ENCODE measurements around the gene CYP2W1.

DNA sequence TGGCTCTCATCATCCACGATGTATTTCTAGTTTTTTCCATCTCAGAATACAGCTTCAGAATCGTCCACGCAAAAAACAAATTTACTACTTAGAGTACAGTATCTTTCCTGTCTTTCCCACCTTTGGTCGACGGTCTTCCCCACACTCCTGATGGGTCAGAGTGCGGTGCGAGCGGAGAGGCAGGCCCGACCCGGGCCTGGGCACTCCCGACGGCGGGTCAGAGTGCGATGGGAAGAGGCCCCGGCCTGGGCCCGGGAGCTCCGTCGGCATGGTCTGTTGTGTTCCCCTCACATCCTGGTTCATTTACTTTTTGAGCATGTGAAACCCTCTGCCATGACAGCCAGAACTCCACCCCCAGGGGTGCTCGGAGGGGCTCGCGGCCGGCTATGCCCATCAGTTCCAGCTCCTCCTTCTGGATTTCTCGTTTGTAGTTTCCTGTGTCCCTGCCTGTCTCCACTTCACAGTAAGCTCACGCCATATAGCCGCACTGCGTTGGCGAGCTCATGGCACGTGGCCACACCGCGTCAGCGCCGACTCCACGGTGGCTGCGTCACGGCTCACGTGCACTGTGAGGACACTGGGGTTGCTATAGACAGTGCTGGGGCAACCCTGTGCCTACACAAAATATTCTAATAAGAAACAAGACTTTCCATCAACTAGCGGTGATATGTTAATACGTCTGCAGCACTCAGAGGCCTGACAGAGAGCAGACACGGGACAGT is 15.5 kb upstream of the CYP2W1 start:
- TF ChIP-seq POLR2A (IDR thresholded peaks at IDR 0.05; ENCODE audit: low read depth, low read length): no peak
- TF ChIP-seq, protein P1, sequence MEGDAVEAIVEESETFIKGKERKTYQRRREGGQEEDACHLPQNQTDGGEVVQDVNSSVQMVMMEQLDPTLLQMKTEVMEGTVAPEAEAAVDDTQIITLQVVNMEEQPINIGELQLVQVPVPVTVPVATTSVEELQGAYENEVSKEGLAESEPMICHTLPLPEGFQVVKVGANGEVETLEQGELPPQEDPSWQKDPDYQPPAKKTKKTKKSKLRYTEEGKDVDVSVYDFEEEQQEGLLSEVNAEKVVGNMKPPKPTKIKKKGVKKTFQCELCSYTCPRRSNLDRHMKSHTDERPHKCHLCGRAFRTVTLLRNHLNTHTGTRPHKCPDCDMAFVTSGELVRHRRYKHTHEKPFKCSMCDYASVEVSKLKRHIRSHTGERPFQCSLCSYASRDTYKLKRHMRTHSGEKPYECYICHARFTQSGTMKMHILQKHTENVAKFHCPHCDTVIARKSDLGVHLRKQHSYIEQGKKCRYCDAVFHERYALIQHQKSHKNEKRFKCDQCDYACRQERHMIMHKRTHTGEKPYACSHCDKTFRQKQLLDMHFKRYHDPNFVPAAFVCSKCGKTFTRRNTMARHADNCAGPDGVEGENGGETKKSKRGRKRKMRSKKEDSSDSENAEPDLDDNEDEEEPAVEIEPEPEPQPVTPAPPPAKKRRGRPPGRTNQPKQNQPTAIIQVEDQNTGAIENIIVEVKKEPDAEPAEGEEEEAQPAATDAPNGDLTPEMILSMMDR (IDR thresholded peaks at IDR 0.05; ENCODE audit: extremely low read depth in 1 of 2, insufficient read depth in 1 of 2, low read depth in 1 of 2, low read length in 2 of 2): no peak

Measured in endothelial cell of umbilical vein (primary cell).